Activated CD4-positive, alpha-beta T cell treated with anti-CD3 and anti-CD28 coated beads, Interleukin-2, Interleukin-6, amounts not matched to agents 100 ng/mL and 50 ng/mL, durations not matched to agents 16 hours and 8 hours (primary cell): ENCODE data around the gene COLGALT1.
"Not testable (repeated sequence)": the region's sequence is repeated elsewhere in the genome, so short reads cannot be mapped to it uniquely, and the experiment has no call there.

Experiments
- DNase-seq: peaks from one replicate; pipeline ENCODE4 v3.0.0-alpha.2; 2020

Gene COLGALT1

GRCh38 chr19:17562561-17562960 lies 7.1 kb downstream of the COLGALT1 start:
- no peak for DNase-seq

- DNase-seq = no peak
Measured at GRCh38 chr19:17564781-17565180, 9.3 kb downstream of the COLGALT1 start.

GRCh38 chr19:17565611-17566010 lies 10.2 kb downstream of the COLGALT1 start:
- DNase-seq = no peak

- no peak for DNase-seq
Measured at GRCh38 chr19:17567940-17568339, 12.5 kb downstream of the COLGALT1 start.

GRCh38 chr19:17570291-17570690 lies 14.8 kb downstream of the COLGALT1 start:
- DNase-seq = not testable (repeated sequence)

GRCh38 chr19:17570791-17571190 lies 15.3 kb downstream of the COLGALT1 start:
- no peak for DNase-seq

- DNase-seq = no peak
Measured at GRCh38 chr19:17572638-17573037, 17.2 kb downstream of the COLGALT1 start.

GRCh38 chr19:17575871-17576757 lies 20.7 kb downstream of the COLGALT1 start:
- DNase-seq = no peak

- DNase-seq = peak; percentile 32
Measured at GRCh38 chr19:17576758-17577456, 21.5 kb downstream of the COLGALT1 start.

- DNase-seq = no peak
Measured at GRCh38 chr19:17577457-17578097, 22.1 kb downstream of the COLGALT1 start.

GRCh38 chr19:17579661-17580244 lies 24.3 kb downstream of the COLGALT1 start:
- peak; percentile 49 for DNase-seq

- DNase-seq = no peak
Measured at GRCh38 chr19:17580470-17581144, 25.2 kb downstream of the COLGALT1 start.

GRCh38 chr19:17581211-17581874 lies 25.9 kb downstream of the COLGALT1 start:
- no peak for DNase-seq

GRCh38 chr19:17582613-17583012 lies 27.2 kb downstream of the COLGALT1 start:
- no peak for DNase-seq

- DNase-seq = no peak
Measured at GRCh38 chr19:17584132-17584531, 28.7 kb downstream of the COLGALT1 start.

- not testable (repeated sequence) for DNase-seq
Measured at GRCh38 chr19:17585395-17585794, 29.9 kb downstream of the COLGALT1 start.

- peak; percentile 42 for DNase-seq
Measured at GRCh38 chr19:17590866-17591265, 35.4 kb downstream of the COLGALT1 start.

- DNase-seq = not testable (repeated sequence)
Measured at GRCh38 chr19:17594296-17594695, 38.8 kb downstream of the COLGALT1 start.

- DNase-seq = not testable (repeated sequence)
Measured at GRCh38 chr19:17598063-17598462, 42.6 kb downstream of the COLGALT1 start.

- no peak for DNase-seq
Measured at GRCh38 chr19:17598953-17599352, 43.5 kb downstream of the COLGALT1 start.

- no peak for DNase-seq
Measured at GRCh38 chr19:17599780-17600179, 44.3 kb downstream of the COLGALT1 start.

- DNase-seq = no peak
Measured at GRCh38 chr19:17601683-17602082, 46.2 kb downstream of the COLGALT1 start.
